HG02973 (cell line): ENCODE measurements around the gene LMOD2.

Source experiments
- ATAC-seq: cut with Tn5 transposase; IDR thresholded peaks from one replicate; pipeline ENCODE4 v1.9.1; 2021; ENCODE audit warnings: moderate library complexity; ENCODE audit not compliant: unreplicated experiment

Gene LMOD2

GRCh38 chr7:123712619-123713018 lies 57.0 kb downstream of the LMOD2 start:
- ATAC-seq: no peak
